Skeletal muscle cell (primary cell): ENCODE data around the gene RASA3.

Source experiments
- DNase-seq: peaks from one replicate; pipeline ENCODE4 v3.0.0-alpha.2; 2010; ENCODE audit warnings: low read depth
- H3K4me3 ChIP-seq: 2 replicates; pipeline ENCODE4 v1.5.1; 2011; ENCODE audit warnings: low read depth, mild to moderate bottlenecking, control low read depth, low read length, moderate library complexity

RASA3 gene

DNA sequence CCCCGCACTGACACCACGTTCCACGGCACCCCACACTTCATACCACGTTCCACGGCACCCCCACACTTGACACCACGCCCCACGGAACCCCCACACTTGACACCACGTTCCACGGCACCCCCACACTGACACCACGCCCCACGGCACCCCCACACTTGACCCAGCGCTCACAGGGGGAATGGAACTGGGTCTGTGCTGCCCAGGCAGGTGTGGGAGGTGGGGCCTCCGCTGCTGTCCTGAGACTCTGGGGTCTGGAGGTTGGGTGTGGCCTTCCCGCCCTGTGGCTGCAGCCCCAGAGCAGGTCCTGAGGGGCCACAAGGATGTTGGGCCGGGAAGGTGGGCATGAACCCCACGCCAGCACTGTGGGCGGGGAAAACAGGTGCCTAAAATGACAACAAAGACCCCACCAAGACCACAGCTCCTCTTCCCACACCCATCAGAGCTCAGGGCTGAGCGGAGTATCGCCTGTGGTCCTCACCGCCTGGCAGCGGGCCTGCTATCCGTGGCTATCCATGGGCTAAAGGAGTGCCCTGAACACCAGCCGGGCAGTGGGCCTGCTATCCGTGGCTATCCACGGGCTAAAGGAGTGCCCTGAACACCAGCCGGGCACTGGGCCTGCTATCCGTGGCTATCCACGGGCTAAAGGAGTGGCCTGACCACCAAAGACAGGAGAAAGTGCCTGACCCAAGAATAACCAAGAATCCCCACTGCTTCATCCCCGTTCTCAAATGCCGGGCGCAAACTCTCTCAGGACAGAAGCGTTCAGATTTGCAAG is 98.7 kb downstream of the RASA3 start:
- H3K4me3 ChIP-seq, result no peak overlapping the region

GRCh38 chr13:114032126-114032799 is 100.2 kb downstream of the RASA3 start:
- DNase-seq, result no peak
- no peak overlapping the region for H3K4me3 ChIP-seq

More for the DNA sequence above, 98.7 kb downstream of the RASA3 start:
- no peak for DNase-seq

DNA sequence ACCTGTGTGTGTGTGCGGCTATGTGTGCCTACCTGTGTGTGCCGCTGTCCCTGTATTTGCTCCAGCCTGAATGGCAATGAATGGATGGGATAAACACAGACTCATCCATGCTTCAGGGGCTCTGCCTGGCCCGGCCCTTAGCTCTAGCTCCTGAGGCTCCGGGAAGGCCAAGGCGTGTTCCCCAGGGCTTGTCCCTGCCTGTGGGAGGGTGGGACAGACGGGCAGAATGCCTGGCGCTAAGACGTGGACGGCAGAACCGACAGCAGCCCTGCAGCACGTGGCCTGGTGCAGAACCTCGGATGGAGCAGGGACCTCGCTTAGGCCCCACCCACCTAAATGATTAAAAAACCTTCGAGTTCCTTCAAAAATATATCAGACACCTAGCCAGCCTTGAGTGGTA is 100.8 kb downstream of the RASA3 start:
- DNase-seq, result no peak
- no peak overlapping the region for H3K4me3 ChIP-seq

DNA sequence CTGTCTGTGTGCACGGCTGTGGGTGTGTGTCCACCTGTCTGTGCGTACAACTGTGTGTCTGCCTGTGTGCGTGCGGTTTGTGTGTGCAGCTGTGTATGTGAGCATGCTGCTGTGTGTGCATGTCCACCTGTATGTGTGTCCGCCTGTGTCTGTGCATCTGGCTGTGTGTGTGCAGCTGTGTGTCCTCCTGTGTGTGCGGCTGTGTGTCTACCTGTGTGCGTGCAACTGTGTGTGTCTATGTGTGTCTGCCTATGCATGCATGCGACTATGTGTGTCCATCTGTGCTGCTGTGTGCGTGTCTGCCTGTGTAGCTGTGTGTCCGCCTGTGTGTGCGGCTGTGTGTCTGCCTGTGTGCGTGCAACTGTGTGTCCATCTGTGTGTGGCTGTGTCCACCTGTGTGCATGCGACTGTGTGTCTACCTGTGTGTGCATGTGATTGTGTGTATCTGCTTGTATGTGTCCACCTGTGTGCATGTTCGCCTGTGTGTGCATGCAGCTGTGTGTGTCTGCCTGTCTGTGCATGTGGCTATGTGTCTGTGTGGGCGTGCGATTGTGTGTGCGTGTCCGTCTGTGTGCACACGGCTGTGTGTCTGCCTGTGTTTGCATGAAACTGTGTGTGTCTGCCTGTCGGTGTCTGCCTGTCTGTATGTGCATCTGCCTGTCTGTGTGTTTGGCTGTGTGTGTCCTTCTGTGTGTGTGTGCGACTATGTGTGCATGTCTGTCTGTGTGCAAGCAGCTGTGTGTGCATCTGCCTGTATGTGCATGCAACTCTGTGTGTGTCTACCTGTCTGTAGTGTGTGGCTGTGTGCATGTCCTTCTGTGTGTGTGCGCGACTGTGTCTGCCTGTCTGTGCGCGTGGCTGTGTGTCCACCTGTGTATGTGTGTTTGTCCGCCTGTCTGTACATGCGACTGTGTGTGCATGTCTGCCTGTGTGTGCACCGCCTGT is 101.5 kb downstream of the RASA3 start:
- no peak for DNase-seq
- H3K4me3 ChIP-seq, result no peak overlapping the region

DNA sequence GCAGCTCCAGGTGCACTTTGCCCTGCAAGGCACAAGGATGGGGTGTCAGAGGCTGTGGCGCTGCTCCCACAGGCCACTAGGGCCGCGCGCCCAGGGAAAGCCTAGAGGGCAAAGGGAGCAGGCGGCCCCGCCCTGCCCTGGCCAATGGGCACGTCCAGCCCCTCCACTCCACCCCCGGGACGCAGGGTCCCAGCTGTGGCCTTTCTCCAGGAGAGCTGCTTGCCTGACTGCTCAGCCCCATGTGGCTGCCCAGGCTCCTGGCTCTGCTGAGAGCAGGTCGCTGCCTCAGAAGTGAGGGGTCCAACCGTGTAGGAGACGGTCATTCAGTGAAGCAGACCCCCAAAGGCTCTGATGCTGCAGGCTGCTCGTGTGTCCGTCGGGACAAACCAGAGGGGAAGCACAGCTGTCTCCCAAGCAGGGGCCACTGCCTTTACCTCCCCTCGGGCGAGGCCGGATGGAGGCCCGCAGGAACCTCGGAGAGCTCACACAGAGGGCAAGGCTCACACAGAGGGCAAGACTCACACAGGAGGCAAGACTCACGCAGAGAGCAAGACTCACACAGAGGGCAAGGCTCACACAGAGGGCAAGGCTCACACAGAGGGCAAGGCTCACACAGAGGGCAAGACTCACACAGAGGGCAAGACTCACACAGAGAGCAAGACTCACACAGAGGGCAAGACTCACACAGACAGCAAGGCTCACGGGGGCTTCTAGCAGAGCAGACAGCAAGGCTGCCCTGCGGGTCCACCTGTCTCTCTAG is 102.4 kb downstream of the RASA3 start:
- DNase-seq, result no peak

DNA sequence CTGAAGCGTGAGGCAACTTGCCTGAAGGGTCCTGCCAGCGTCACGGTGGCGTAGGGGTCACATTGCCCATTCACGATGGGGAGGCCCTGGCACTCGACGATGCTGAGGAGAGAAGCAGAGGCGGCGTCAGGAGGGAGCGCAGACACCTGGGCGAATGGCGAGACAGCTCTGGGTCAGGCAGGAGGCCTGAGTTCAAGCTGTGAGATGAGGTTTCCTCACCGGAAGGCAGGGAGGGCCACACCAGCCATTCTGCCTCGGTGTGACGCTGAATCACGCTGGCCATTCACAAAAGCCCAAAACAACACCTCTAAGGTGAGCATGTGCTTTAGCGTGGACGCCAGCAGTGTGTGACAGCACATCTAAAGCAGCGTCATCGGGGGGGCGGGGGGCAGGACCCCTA is 104.6 kb downstream of the RASA3 start:
- no peak overlapping the region for H3K4me3 ChIP-seq
- DNase-seq, result no peak

More for the DNA sequence above, 102.4 kb downstream of the RASA3 start:
- no peak overlapping the region for H3K4me3 ChIP-seq

GRCh38 chr13:114027046-114027715 is 105.2 kb downstream of the RASA3 start:
- H3K4me3 ChIP-seq, result no peak overlapping the region
- no peak for DNase-seq

GRCh38 chr13:114026481-114026880 is 105.9 kb downstream of the RASA3 start:
- DNase-seq, result no peak
- no peak overlapping the region for H3K4me3 ChIP-seq

DNA sequence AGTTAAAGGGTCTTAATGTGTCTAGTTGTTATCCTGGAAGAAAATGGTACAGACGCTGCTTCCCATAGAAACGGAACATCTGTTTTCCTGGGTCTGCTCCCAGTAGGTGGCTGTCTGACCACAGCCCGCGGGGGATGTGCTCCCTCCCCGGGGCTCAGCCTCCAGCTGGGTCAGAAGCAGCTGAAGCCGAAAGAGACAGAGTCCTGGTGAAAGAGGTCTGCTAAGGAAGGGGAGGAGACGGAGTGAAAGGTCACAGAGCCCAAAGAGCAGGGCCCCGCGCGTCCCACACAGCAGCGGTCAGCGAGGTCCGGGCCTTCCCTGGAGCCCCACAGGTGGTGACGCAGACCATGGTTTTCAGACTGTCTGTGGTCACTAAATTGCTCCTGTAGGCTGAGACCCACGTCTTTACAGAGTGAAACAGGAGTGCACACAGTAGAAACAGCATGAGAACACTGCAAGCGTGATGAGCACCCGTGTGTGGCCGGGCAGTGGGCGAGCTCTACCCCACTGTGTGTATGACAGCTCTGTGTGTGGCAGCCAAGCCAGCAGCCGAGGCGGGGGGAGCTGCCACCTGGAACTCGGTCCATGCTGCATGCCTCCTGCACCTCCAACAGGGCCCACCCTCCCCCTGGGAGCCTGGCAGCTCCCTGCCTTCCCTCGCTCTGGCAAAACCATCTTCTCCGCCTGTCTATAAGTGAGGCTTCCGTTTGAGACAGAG is 106.5 kb downstream of the RASA3 start:
- peak; percentile 43 for DNase-seq
- H3K4me3 ChIP-seq, result no peak overlapping the region

DNA sequence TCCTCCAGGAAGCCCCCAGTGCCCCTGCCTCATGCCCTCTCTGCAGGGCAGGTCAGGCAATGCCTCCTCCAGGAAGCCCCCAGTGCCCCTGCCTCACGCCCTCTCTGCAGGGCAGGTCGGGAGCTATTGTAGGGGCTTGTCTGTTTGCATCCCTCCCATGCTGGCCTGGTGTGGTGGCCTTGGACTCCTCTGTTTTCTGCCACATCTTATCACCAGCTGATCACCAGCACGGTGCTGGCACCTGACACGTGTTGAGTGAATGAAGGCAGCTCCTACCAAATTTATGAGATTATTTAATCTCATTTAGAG is 107.1 kb downstream of the RASA3 start:
- no peak overlapping the region for H3K4me3 ChIP-seq
- DNase-seq, result no peak

- no peak for DNase-seq
- no peak overlapping the region for H3K4me3 ChIP-seq
Observed at GRCh38 chr13:114024603-114025404, 107.6 kb downstream of the RASA3 start.

DNA sequence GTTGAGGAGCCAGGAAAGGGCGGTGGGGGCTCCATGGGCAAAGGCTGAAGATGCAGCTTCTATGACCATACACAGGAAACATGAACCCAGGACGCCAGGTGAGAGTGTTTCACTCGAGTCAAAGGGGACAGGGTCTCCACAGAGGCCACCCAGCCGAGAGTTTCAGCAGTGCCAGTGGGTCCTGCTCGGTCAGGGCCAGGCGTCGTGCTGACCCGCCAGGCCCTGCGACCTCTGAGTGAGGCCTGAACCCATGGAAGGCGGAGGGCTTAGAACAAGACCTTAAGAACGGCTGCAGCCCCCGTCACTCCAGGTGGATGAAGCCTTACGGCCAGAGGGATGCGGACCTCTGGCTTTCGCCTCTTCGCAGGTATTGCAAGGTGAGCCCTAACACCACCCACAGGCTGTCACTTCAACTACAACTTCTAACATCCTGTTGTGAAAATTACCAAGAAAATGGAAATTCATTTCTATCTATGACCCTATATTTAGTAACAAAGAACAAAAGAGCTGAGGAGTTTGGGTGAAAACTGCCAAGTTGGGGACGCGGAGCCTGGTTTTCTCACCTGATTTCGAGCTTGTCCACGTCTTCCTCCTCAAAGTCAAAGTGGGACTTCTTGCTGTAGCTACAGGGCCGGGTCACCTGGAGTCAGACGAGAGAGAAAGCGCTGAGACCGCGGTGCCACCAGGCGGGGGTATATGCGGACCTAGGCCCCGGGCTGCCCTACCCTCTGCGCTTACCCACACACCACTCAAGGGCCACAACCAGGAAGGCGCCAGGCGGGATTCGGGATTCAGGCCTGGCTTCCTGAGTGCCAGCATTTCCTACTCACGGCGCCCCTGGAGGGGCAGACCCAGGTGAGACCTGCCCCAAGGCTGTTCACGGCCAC is 108.5 kb downstream of the RASA3 start:
- no peak overlapping the region for H3K4me3 ChIP-seq
- no peak for DNase-seq

GRCh38 chr13:114022876-114023275 is 109.5 kb downstream of the RASA3 start:
- DNase-seq, result no peak
- no peak overlapping the region for H3K4me3 ChIP-seq

GRCh38 chr13:114022309-114022669 is 110.1 kb downstream of the RASA3 start:
- no peak for DNase-seq
- H3K4me3 ChIP-seq, result no peak overlapping the region

- no peak for DNase-seq
Observed at GRCh38 chr13:114021464-114022308, 110.7 kb downstream of the RASA3 start.

More at GRCh38 chr13:114021464-114022308, 110.7 kb downstream of the RASA3 start:
- H3K4me3 ChIP-seq, result no peak overlapping the region
